ENCODE measurements around the gene CISD3.

Gene CISD3

DNA sequence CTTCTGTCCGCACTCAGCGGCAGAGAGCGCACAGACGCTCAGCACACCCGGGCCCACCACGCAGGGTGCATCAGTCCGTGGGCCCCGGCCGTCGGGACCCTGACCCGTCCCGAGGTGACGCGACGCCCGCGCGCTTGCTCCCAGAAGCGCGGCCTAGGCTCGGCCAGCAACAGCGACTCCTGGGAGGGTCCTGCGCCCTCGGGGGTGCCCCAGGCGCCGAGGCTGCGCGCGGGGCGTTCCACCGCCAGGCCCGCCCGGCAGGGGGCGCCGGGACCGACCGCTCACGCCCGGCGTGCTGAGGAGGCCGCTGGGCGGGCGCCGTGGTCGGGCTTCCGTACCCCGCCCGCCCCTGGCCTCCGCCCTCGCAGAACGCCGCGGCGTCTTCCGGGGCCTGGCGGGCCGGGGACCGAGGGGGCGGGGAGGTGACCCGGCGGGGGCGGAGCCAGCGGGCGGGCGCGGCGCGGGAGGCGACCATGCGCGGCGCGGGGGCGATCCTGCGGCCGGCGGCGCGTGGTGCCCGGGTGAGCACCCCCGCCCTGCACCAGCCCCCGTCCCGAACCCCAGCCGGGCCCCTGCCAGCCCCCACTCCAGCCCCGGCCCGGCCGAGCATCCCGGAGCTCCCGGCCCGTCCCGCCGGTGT is at the start of gene CISD3 (continued):
- no peak for TF ChIP-seq ZNF350 (tag by site-specific recombination; IDR thresholded peaks at IDR 0.05)
- TF ChIP-seq ZNF174 (tag by site-specific recombination; IDR thresholded peaks at IDR 0.05): no peak
- no peak for TF ChIP-seq ZNF629 (tag by site-specific recombination; IDR thresholded peaks at IDR 0.05)
- peak; percentile 17; the same call in 1 of the 2 replicates for TF ChIP-seq ZBTB20 (tag by site-specific recombination; IDR thresholded peaks at IDR 0.05)
- no peak for TF ChIP-seq ZNF555 (tag by site-specific recombination; conservative IDR thresholded peaks at IDR 0.05)
- TF ChIP-seq ZNF274 (IDR thresholded peaks at IDR 0.05; ENCODE audit: low read length): no peak
- TF ChIP-seq ZNF274 (tag by site-specific recombination; IDR thresholded peaks at IDR 0.05; ENCODE audit: borderline replicate concordance): no peak
- TF ChIP-seq ZFP3 (tag by site-specific recombination; IDR thresholded peaks at IDR 0.05; ENCODE audit: low read depth): no peak
- peak; percentile 34; the same call in 1 of the 2 replicates for TF ChIP-seq ZNF76 (tag by site-specific recombination; IDR thresholded peaks at IDR 0.05; ENCODE audit: borderline replicate concordance, low read depth)
- TF ChIP-seq, protein P1, sequence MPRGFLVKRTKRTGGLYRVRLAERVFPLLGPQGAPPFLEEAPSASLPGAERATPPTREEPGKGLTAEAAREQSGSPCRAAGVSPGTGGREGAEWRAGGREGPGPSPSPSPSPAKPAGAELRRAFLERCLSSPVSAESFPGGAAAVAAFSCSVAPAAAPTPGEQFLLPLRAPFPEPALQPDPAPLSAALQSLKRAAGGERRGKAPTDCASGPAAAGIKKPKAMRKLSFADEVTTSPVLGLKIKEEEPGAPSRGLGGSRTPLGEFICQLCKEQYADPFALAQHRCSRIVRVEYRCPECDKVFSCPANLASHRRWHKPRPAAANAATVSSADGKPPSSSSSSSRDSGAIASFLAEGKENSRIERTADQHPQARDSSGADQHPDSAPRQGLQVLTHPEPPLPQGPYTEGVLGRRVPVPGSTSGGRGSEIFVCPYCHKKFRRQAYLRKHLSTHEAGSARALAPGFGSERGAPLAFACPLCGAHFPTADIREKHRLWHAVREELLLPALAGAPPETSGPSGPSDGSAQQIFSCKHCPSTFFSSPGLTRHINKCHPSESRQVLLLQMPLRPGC (tag by site-specific recombination; IDR thresholded peaks at IDR 0.05): no peak
- no peak for TF ChIP-seq YY1 (tag by site-specific recombination; IDR thresholded peaks at IDR 0.05)
- TF ChIP-seq, protein P2, sequence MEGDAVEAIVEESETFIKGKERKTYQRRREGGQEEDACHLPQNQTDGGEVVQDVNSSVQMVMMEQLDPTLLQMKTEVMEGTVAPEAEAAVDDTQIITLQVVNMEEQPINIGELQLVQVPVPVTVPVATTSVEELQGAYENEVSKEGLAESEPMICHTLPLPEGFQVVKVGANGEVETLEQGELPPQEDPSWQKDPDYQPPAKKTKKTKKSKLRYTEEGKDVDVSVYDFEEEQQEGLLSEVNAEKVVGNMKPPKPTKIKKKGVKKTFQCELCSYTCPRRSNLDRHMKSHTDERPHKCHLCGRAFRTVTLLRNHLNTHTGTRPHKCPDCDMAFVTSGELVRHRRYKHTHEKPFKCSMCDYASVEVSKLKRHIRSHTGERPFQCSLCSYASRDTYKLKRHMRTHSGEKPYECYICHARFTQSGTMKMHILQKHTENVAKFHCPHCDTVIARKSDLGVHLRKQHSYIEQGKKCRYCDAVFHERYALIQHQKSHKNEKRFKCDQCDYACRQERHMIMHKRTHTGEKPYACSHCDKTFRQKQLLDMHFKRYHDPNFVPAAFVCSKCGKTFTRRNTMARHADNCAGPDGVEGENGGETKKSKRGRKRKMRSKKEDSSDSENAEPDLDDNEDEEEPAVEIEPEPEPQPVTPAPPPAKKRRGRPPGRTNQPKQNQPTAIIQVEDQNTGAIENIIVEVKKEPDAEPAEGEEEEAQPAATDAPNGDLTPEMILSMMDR (tag by site-specific recombination; IDR thresholded peaks at IDR 0.05): 0 out of 2 replicates have a peak, but pooled peaks have one; percentile 24
- 0 out of 2 replicates have a peak, but pooled peaks have one; percentile 60 for TF ChIP-seq HOXC10 (CRISPR knock-in tag; IDR thresholded peaks at IDR 0.05)
- TF ChIP-seq, protein P3, sequence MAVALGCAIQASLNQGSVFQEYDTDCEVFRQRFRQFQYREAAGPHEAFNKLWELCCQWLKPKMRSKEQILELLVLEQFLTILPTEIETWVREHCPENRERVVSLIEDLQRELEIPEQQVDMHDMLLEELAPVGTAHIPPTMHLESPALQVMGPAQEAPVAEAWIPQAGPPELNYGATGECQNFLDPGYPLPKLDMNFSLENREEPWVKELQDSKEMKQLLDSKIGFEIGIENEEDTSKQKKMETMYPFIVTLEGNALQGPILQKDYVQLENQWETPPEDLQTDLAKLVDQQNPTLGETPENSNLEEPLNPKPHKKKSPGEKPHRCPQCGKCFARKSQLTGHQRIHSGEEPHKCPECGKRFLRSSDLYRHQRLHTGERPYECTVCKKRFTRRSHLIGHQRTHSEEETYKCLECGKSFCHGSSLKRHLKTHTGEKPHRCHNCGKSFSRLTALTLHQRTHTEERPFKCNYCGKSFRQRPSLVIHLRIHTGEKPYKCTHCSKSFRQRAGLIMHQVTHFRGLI (tag by site-specific recombination; IDR thresholded peaks at IDR 0.05): 0 out of 2 replicates have a peak, but pooled peaks have one; percentile 20
- TF ChIP-seq MEIS1 (CRISPR knock-in tag; IDR thresholded peaks at IDR 0.05; ENCODE audit: borderline replicate concordance): peak; percentile 63; the same call in 1 of the 2 replicates
- TF ChIP-seq, protein P4, sequence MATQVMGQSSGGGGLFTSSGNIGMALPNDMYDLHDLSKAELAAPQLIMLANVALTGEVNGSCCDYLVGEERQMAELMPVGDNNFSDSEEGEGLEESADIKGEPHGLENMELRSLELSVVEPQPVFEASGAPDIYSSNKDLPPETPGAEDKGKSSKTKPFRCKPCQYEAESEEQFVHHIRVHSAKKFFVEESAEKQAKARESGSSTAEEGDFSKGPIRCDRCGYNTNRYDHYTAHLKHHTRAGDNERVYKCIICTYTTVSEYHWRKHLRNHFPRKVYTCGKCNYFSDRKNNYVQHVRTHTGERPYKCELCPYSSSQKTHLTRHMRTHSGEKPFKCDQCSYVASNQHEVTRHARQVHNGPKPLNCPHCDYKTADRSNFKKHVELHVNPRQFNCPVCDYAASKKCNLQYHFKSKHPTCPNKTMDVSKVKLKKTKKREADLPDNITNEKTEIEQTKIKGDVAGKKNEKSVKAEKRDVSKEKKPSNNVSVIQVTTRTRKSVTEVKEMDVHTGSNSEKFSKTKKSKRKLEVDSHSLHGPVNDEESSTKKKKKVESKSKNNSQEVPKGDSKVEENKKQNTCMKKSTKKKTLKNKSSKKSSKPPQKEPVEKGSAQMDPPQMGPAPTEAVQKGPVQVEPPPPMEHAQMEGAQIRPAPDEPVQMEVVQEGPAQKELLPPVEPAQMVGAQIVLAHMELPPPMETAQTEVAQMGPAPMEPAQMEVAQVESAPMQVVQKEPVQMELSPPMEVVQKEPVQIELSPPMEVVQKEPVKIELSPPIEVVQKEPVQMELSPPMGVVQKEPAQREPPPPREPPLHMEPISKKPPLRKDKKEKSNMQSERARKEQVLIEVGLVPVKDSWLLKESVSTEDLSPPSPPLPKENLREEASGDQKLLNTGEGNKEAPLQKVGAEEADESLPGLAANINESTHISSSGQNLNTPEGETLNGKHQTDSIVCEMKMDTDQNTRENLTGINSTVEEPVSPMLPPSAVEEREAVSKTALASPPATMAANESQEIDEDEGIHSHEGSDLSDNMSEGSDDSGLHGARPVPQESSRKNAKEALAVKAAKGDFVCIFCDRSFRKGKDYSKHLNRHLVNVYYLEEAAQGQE (tag by site-specific recombination; IDR thresholded peaks at IDR 0.05): no peak
- TF ChIP-seq ZNF560 (tag by site-specific recombination; IDR thresholded peaks at IDR 0.05; ENCODE audit: borderline replicate concordance): no peak
- TF ChIP-seq KLF8 (tag by site-specific recombination; IDR thresholded peaks at IDR 0.05): peak; percentile 43; the same call in 1 of the 2 replicates
- TF ChIP-seq ZNF426 (tag by site-specific recombination; IDR thresholded peaks at IDR 0.05): no peak
- TF ChIP-seq, protein P5, sequence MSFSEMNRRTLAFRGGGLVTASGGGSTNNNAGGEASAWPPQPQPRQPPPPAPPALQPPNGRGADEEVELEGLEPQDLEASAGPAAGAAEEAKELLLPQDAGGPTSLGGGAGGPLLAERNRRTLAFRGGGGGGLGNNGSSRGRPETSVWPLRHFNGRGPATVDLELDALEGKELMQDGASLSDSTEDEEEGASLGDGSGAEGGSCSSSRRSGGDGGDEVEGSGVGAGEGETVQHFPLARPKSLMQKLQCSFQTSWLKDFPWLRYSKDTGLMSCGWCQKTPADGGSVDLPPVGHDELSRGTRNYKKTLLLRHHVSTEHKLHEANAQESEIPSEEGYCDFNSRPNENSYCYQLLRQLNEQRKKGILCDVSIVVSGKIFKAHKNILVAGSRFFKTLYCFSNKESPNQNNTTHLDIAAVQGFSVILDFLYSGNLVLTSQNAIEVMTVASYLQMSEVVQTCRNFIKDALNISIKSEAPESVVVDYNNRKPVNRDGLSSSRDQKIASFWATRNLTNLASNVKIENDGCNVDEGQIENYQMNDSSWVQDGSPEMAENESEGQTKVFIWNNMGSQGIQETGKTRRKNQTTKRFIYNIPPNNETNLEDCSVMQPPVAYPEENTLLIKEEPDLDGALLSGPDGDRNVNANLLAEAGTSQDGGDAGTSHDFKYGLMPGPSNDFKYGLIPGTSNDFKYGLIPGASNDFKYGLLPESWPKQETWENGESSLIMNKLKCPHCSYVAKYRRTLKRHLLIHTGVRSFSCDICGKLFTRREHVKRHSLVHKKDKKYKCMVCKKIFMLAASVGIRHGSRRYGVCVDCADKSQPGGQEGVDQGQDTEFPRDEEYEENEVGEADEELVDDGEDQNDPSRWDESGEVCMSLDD (tag by site-specific recombination; IDR thresholded peaks at IDR 0.05): 0 out of 2 replicates have a peak, but pooled peaks have one; percentile 49
- no peak for TF ChIP-seq ZNF221 (tag by site-specific recombination; IDR thresholded peaks at IDR 0.05; ENCODE audit: borderline replicate concordance)
- TF ChIP-seq IKZF3 (tag by site-specific recombination; IDR thresholded peaks at IDR 0.05): peak; percentile 41; the same call in 1 of the 2 replicates
- peak; percentile 87 for TF ChIP-seq ZFHX2 (tag by site-specific recombination; conservative IDR thresholded peaks at IDR 0.05)
- TF ChIP-seq ZNF140 (tag by site-specific recombination; IDR thresholded peaks at IDR 0.05): no peak
- TF ChIP-seq ZNF596 (tag by site-specific recombination; IDR thresholded peaks at IDR 0.05): peak; percentile 45; the same call in 1 of the 2 replicates
- TF ChIP-seq, protein P6, sequence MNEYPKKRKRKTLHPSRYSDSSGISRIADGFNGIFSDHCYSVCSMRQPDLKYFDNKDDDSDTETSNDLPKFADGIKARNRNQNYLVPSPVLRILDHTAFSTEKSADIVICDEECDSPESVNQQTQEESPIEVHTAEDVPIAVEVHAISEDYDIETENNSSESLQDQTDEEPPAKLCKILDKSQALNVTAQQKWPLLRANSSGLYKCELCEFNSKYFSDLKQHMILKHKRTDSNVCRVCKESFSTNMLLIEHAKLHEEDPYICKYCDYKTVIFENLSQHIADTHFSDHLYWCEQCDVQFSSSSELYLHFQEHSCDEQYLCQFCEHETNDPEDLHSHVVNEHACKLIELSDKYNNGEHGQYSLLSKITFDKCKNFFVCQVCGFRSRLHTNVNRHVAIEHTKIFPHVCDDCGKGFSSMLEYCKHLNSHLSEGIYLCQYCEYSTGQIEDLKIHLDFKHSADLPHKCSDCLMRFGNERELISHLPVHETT (tag by site-specific recombination; IDR thresholded peaks at IDR 0.05): no peak

Measured in HEK293 (cell line).